Measurements from ENCODE around the gene KIFC3.

GRCh38 chr16:57837305-57838125 lies 35.2 kb upstream of the KIFC3 start:
- TF ChIP-seq, protein P1, sequence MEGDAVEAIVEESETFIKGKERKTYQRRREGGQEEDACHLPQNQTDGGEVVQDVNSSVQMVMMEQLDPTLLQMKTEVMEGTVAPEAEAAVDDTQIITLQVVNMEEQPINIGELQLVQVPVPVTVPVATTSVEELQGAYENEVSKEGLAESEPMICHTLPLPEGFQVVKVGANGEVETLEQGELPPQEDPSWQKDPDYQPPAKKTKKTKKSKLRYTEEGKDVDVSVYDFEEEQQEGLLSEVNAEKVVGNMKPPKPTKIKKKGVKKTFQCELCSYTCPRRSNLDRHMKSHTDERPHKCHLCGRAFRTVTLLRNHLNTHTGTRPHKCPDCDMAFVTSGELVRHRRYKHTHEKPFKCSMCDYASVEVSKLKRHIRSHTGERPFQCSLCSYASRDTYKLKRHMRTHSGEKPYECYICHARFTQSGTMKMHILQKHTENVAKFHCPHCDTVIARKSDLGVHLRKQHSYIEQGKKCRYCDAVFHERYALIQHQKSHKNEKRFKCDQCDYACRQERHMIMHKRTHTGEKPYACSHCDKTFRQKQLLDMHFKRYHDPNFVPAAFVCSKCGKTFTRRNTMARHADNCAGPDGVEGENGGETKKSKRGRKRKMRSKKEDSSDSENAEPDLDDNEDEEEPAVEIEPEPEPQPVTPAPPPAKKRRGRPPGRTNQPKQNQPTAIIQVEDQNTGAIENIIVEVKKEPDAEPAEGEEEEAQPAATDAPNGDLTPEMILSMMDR (conservative IDR thresholded peaks at IDR 0.05) = no peak
- no peak for TF ChIP-seq ZFX (IDR thresholded peaks at IDR 0.05)

Data from C4-2B (cell line).